IPS-20b (cell line): Measurements from ENCODE around the gene SLC30A5.
"Not testable (repeated sequence)": the region's sequence is repeated elsewhere in the genome, so short reads cannot be mapped to it uniquely, and the experiment has no call there.

Source experiments
- H3K27ac ChIP-seq: one replicate; pipeline ENCODE4 v1.5.1; 2013; ENCODE audit warnings: low read length
- H3K27me3 ChIP-seq: 2 replicates; pipeline ENCODE4 v1.6.1; 2013; ENCODE audit warnings: mild to moderate bottlenecking, low read length, inconsistent platforms; ENCODE audit not compliant: insufficient read depth
- H3K36me3 ChIP-seq: 2 replicates; pipeline ENCODE4 v1.6.1; 2013; ENCODE audit warnings: low read depth, mild to moderate bottlenecking, inconsistent platforms, low read length, moderate library complexity; ENCODE audit not compliant: insufficient read depth
- H3K4me1 ChIP-seq: 2 replicates; pipeline ENCODE4 v1.6.1; 2013; ENCODE audit warnings: mild to moderate bottlenecking, control low read depth, inconsistent platforms, low read length, moderate library complexity; ENCODE audit not compliant: insufficient read depth
- H3K4me3 ChIP-seq: 2 replicates; pipeline ENCODE4 v1.5.1; 2013; ENCODE audit warnings: mild to moderate bottlenecking, low read length, inconsistent platforms
- H3K9ac ChIP-seq: 2 replicates; pipeline ENCODE4 v1.6.1; 2013; ENCODE audit warnings: low read depth, mild to moderate bottlenecking, inconsistent platforms, low read length, moderate library complexity
- H3K9me3 ChIP-seq: 2 replicates; pipeline ENCODE4 v1.6.1; 2013; ENCODE audit warnings: mild to moderate bottlenecking, low read depth, low read length, inconsistent platforms; ENCODE audit not compliant: insufficient read depth

SLC30A5 gene

GRCh38 chr5:69079556-69079955 is 14.3 kb upstream of the SLC30A5 start:
- Histone ChIP-seq H3K4me3 (no peak overlapping the region), H3K27me3 (no peaks in the 10 kb centered on the region), H3K4me1 (no peaks in the 10 kb centered on the region), H3K36me3 (no peaks in the 10 kb centered on the region), H3K27ac (no peak overlapping the region), H3K9me3 (no peaks in the 10 kb centered on the region), H3K9ac (no peak overlapping the region)

- no peak overlapping the region for H3K9ac ChIP-seq
- H3K36me3 ChIP-seq = no peaks in the 10 kb centered on the region
- H3K4me3 ChIP-seq = no peak overlapping the region
- no peaks in the 10 kb centered on the region for H3K9me3 ChIP-seq
- H3K27ac ChIP-seq = no peak overlapping the region
- H3K4me1 ChIP-seq = no peaks in the 10 kb centered on the region
- H3K27me3 ChIP-seq = no peaks in the 10 kb centered on the region
These were observed 10.4 kb upstream of the SLC30A5 start for GRCh38 chr5:69083412-69083811.

DNA sequence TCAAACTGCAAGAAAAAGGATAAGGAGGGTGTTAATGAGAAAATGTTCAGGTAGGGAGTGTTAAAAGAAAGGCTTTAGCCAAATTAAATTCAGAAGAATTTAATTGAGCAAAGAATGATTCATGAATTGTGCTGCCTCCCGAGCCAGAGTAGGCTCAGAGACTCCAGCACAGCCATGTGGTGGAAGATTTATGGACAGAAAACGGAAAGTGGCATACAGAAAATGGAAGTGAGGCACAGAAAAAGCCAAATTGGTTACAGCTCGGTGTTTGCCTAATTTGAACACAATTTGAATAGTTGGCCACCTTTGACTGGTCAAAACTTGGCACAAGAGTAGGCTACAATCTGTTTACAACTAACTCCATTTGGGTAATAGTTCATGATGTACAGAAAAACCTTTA is 9.6 kb upstream of the SLC30A5 start:
- no peaks in the 10 kb centered on the region for H3K4me1 ChIP-seq
- no peaks in the 10 kb centered on the region for H3K36me3 ChIP-seq
- no peaks in the 10 kb centered on the region for H3K27me3 ChIP-seq
- H3K9ac ChIP-seq = no peak overlapping the region
- H3K4me3 ChIP-seq = no peak overlapping the region
- H3K27ac ChIP-seq = no peak overlapping the region
- H3K9me3 ChIP-seq = no peaks in the 10 kb centered on the region

- H3K9ac ChIP-seq = no peak overlapping the region
- peaks cover under 1% of the 10 kb centered on the region; the same call in 1 of the 2 replicates for H3K4me1 ChIP-seq
- no peaks in the 10 kb centered on the region for H3K36me3 ChIP-seq
- no peaks in the 10 kb centered on the region for H3K27me3 ChIP-seq
- no peaks in the 10 kb centered on the region for H3K9me3 ChIP-seq
- H3K4me3 ChIP-seq = no peak overlapping the region
- no peak overlapping the region for H3K27ac ChIP-seq
These were observed 8.9 kb upstream of the SLC30A5 start for GRCh38 chr5:69084903-69085302.

- H3K4me1 ChIP-seq = peaks cover 5% of the 10 kb centered on the region
- no peak overlapping the region for H3K4me3 ChIP-seq
- H3K9ac ChIP-seq = no peak overlapping the region
- no peaks in the 10 kb centered on the region for H3K27me3 ChIP-seq
- no peaks in the 10 kb centered on the region for H3K36me3 ChIP-seq
- H3K27ac ChIP-seq = no peak overlapping the region
- no peaks in the 10 kb centered on the region for H3K9me3 ChIP-seq
These were observed 7.6 kb upstream of the SLC30A5 start for GRCh38 chr5:69086206-69086605.

GRCh38 chr5:69088006-69088405 is 5.8 kb upstream of the SLC30A5 start:
- H3K4me3 ChIP-seq, H3K9me3 ChIP-seq, H3K27ac ChIP-seq: not testable (repeated sequence)

DNA sequence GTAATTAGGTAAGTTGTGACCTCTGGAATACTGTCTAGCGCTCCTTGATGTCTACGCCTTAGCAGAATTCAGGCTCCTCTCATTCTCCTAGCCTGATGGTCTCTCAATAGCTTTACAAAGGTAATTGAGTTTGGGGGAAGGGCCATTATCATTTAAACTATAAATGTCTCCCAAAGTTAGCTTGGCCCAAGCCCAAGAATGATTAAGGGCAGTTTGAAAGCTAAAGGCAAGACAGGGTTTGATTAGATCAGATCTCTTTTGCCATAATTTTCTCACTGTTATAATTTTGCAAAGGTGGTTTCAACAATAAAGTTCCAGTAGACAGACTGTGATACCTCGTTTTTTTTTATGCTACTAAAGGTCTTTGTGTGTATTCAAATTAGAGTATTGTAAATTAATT is 3.7 kb upstream of the SLC30A5 start:
- H3K4me1 ChIP-seq = peaks cover 5% of the 10 kb centered on the region
- H3K4me3 ChIP-seq = no peak overlapping the region
- H3K9ac ChIP-seq = no peak overlapping the region
- no peaks in the 10 kb centered on the region for H3K36me3 ChIP-seq
- no peaks in the 10 kb centered on the region for H3K9me3 ChIP-seq
- no peaks in the 10 kb centered on the region for H3K27me3 ChIP-seq
- H3K27ac ChIP-seq = no peak overlapping the region

More at GRCh38 chr5:69088006-69088405, 5.8 kb upstream of the SLC30A5 start:
- not testable (repeated sequence) for H3K27me3 ChIP-seq, H3K4me1 ChIP-seq, H3K9ac ChIP-seq, H3K36me3 ChIP-seq

GRCh38 chr5:69091771-69092170 is 2.0 kb upstream of the SLC30A5 start:
- Histone ChIP-seq H3K36me3 (no peaks in the 10 kb centered on the region), H3K4me3 (no peak overlapping the region), H3K27ac (no peak overlapping the region), H3K27me3 (no peaks in the 10 kb centered on the region), H3K9ac (no peak overlapping the region), H3K9me3 (no peaks in the 10 kb centered on the region), H3K4me1 (peaks cover 5% of the 10 kb centered on the region)

DNA sequence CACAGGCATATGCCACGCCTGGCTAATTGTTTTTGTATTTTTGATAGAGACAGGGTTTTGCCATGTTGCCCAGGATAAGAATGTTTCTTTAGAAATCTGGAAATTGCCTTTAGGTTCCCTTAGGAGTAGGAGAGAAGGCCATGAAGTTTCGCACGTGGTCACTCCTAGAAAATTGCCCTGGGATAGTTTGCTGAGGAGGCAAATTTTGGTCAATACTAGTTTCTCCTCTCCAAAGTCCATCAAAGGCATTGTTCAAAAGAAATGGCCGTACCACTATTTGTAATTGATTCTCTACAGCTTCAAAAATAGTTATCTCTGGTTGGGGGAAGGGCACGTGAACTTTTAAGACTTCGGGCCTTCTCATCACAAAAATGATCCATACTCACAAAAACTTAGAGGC is 845 bp upstream of the SLC30A5 start:
- Histone ChIP-seq H3K36me3 (no peaks in the 10 kb centered on the region), H3K27ac (no peak overlapping the region), H3K9ac (peak overlapping the region; percentile 52; the same call in 1 of the 2 replicates), H3K9me3 (no peaks in the 10 kb centered on the region), H3K4me3 (no peak overlapping the region), H3K27me3 (no peaks in the 10 kb centered on the region), H3K4me1 (peaks cover 5% of the 10 kb centered on the region)

GRCh38 chr5:69099302-69099701 is 5.5 kb downstream of the SLC30A5 start:
- Histone ChIP-seq H3K4me1 (no peaks in the 10 kb centered on the region), H3K27ac (no peak overlapping the region), H3K9me3 (no peaks in the 10 kb centered on the region), H3K4me3 (no peak overlapping the region), H3K27me3 (no peaks in the 10 kb centered on the region), H3K9ac (no peak overlapping the region), H3K36me3 (peaks cover 21% of the 10 kb centered on the region)

DNA sequence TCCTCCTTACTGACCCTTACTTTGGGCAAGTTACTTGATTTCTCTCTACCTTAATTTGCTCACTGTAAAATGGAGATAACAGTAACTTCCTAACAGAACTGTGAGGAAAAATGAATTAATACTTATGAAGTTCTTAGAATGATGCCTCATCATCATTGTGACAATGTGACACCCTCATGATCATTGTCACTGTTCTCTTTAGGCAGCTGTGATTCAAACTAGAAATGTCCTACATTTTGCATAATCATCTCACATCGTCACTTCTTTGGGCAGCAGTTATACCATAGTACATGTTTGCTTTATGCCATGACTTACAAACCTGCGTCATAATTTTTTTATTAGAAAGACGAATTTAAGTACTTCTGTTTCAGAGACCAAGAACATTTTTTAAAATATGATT is 9.7 kb downstream of the SLC30A5 start:
- Histone ChIP-seq H3K27me3 (no peaks in the 10 kb centered on the region), H3K4me1 (no peaks in the 10 kb centered on the region), H3K9ac (no peak overlapping the region), H3K36me3 (peaks cover 60% of the 10 kb centered on the region), H3K27ac (no peak overlapping the region), H3K4me3 (no peak overlapping the region), H3K9me3 (no peaks in the 10 kb centered on the region)

DNA sequence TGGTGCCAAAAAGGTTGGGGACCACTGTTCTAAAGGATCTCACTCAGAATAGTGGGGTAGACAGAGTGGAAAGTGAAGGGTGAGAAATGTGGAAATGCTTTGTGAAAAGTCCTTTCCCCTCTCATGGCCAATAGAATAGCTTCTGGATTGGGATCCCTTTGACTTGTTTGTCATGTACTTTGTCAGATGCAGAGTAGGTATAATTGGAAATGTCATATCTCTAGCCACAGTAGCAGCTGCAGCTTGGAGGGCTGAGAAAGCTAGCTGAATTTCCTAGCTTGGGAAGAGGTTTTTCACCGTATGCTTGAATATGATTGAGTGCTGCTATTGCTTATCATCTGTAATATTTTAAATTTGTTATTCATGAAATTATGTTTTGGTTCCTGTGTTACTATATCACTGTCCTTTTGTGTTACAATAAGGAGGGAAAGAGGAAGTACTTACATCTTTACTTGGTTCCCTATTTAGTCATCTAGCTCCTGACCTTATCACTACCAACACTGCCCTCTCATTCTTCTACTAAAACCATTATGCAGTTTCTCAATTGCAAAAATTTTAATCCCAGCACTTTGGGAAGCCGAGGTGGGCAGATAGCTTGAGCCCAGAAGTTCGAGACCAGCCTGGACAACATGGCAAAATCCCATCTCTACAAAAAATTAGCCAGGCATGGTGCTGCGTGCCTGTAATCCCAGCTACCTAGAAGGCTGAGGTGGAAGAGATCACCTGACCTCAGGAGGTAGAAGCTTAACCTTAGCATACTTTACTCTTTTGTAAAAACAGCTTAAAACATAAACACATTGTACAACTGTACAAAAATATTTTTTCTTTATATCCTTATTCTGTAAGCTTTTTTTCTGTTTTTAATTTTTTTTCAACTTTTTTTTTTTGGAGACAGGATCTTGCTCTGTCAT is 12.4 kb downstream of the SLC30A5 start:
- Histone ChIP-seq H3K9ac (no peak overlapping the region), H3K4me3 (no peak overlapping the region), H3K36me3 (peaks cover 76% of the 10 kb centered on the region), H3K27me3 (no peaks in the 10 kb centered on the region), H3K9me3 (peaks cover 11% of the 10 kb centered on the region), H3K4me1 (no peaks in the 10 kb centered on the region), H3K27ac (no peak overlapping the region)
